GM21786 (cell line): Measurements from ENCODE around the gene ANO10.
"Not testable (repeated sequence)": the region's sequence is repeated elsewhere in the genome, so short reads cannot be mapped to it uniquely, and the experiment has no call there.

Experiments
- ATAC-seq: cut with Tn5 transposase; IDR thresholded peaks from one replicate; pipeline ENCODE4 v1.9.1; 2021; ENCODE audit not compliant: unreplicated experiment

ANO10 gene

DNA sequence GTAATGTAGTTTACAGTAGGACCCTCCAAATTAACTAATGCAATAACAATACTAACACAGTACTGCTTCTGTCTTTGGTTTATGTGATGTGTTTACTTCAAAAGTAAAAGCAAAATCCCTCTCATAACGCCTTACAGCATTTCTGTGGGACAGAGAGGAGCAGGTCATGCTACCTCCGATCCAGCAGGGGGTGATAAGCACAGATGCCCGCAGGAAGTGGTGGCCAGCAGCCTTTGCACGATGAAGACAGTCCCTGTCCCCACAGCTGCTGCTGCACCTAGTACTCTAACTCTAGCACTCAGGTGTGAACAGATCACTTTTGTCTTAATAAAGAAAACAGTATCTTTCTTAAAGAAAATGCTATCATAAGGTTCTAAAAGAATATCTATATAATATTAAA is 38.3 kb downstream of the ANO10 start:
- no peak for ATAC-seq

DNA sequence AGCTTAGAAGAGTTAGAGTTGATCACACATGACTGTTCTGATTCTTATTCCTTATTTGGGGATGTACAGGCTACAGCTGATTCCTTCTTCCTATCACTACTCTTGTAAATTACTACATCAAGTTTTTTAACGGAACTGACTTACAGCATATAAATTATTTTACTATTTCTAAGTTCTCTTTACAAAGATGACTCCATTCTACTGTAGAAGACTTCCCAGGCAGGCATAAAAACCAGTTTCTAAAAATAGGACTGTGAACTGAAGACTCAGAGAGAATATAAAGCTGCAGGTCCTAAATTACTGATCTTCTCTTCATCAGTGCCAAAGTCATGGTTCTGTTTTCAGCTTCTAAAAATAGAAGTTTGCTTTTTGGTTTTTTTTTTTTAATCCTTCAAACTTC is 38.9 kb downstream of the ANO10 start:
- ATAC-seq = no peak

GRCh38 chr3:43581343-43581742 is 40.5 kb downstream of the ANO10 start:
- no peak for ATAC-seq

DNA sequence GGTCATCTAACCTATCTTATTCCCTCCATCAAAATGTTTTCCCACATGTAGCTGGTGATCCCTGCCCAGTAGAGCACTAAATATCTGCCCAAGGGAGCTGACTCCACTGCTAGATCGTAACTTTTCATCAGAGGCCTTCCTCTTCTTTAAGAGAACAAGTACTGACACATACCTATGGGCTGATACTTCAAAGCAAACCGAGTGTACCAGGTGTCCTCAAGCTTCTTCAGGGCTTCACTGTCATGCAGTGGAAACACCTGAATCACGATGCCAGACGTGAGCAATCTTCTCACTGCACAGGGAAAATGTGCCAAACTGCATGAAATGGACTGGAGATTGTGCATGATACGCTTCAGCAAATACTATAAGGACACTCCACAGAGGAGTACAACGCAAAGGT is 41.6 kb downstream of the ANO10 start:
- no peak for ATAC-seq

DNA sequence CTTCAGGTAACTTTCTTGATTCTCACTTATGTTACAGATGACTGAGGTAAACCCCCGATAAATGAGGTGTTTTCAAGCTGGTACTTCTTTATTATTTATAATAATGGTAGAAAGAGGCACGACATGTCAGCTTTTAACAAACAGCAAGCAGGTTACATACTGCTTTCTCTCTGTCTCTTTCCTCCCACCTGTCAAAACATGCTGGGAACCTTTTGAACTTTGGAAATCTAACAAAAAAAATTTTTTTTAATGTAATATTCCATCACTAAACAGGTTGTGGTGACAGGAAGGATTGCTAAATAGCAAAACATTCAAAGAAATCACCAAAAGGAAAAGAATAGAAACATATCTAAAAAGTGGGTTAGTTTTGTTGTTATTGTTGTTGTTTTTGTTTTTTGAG is 48.2 kb downstream of the ANO10 start:
- no peak for ATAC-seq

DNA sequence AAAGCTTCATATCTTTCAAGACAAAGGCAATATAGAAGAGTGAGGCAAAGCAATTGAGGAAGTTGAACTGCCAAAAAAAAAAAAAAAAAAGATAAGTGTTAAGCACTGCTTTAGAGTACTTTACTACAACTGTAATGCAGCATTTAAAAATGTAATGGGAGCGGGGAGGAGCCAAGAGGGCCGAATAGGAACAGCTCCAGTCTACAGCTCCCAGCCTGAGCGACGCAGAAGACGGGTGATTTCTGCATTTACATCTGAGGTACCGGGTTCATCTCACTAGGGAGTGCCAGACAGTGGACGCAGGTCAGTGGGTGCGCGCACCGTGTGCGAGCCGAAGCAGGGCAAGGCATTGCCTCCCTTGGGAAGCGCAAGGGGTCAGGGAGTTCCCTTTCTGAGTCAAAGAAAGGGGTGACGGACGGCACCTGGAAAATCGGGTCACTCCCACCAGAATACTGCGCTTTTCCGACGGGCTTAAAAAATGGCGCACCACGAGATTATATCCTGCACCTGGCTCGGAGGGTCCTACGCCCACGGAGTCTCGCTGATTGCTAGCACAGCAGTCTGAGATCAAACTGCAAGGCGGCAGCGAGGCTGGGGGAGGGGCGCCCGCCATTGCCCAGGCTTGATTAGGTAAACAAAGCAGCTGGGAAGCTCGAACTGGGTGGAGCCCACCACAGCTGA is 56.0 kb downstream of the ANO10 start:
- not testable (repeated sequence) for ATAC-seq

GRCh38 chr3:43559961-43560360 is 61.9 kb downstream of the ANO10 start:
- ATAC-seq = no peak

GRCh38 chr3:43558171-43558570 is 63.6 kb downstream of the ANO10 start:
- ATAC-seq = no peak

DNA sequence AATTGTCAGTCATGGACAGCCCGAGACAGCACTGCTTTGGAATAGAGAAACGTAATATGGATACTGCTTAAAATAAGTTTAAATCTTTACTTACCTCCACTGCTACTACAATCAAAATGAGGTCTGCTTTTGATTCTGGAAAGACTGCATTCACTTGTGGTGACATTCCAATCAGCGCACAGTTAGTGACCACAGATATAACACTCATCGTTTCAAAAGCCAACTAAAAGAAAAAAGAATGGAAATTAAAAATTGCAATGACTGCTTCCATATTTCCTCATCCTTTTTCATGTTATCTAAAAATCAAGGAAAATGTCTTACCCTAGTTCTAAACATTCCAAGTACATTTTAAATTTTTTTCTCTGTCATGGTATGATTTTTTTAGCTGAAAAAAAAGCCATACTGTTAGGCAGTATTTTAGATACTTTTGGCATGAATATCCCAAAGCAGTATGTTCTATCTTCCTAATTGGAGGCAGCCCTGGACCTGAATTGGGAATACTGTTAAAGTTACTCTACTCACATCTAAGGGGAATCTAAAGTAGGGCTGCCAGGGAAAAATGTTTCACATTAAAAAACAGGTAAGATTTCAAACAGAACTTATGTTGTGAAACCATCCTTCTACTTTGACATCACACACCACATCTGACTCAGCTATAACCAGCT is 72.1 kb downstream of the ANO10 start:
- no peak for ATAC-seq

DNA sequence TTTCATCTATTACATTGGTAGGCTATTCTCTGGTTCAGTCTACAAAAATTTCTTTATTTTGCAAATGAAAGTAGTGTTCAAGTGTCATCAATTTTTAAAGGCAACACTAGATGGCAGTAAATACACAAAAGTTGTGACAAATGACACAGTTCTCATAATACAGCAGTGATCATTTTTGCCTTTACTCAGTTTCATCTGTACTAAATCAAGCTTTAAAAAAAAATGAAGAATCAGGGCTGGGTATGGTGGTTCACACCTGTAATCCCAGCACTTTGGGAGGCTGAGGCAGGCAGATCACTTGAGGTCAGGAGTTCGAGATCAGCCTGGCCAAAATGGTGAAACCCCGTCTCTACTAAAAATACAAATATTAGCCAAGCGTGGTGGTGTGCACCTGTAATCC is 77.5 kb downstream of the ANO10 start:
- not testable (repeated sequence) for ATAC-seq

DNA sequence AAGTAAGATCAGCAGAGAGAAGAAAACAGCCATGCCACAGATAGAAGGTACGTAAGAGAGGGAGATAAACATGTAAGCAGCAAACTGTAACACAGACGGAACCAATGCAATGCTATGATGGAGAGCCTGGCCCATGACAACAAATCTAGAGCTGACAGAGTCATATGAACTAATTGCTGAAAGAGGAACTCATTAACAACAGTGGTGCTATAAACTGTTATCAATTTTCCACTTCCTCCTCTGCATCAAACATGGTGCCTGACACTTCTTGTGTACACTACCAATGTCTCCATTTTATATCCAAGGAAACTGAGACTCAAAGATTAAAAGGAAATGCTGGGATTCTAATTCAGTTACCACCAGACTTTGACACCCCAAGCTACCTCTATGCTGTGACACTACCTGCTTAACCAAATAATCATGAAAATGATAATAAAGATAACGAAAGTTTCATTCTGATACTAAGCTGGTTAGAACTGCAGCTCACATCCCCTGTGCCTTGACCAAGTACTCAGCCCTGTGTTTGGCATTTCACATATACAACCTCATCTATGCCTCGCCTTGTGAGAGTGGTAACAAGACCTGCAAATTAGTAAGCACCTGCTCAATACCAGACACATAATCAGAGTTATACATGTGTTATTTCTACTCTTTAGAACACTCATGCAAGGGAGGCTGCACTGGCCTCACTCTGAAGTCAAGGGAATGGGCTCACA is 79.3 kb downstream of the ANO10 start:
- no peak for ATAC-seq

DNA sequence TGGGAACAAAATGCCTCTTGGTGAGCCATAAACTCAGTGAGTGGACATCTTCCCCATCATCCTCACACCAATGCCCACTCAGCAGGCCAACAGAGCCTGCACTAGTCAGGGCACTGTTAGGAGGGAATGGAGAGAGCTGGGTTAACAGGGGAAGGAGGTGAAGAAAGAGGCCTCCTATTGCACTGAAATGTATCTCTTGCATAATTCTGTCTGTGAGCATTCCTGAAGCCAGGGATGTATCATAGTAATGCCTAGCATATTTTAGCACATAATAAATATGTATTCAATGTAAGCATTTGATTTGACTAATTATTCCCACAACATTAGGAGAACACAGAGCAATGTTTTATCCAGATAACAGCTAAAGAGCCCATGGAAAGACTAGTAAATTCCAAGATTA is 81.2 kb downstream of the ANO10 start:
- ATAC-seq = no peak

DNA sequence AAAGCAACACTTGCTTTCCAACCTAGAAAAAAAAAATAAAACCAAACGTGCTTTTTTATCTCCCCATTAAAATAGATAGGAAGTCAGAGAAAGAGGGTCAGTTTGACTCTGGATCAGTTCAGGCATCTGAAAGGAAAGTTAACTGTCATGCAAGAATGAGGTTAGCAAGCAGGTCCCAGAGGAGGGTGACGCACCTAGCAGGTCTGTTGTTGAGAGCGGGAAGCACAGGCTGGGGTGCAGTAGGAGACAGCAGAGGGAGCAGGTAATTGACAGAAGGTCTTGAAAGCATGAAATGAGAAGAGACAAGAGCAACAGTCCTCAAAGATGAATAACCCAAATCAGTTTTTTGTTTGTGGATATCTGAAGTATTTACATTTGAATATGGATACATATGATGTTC is 82.5 kb downstream of the ANO10 start:
- no peak for ATAC-seq

DNA sequence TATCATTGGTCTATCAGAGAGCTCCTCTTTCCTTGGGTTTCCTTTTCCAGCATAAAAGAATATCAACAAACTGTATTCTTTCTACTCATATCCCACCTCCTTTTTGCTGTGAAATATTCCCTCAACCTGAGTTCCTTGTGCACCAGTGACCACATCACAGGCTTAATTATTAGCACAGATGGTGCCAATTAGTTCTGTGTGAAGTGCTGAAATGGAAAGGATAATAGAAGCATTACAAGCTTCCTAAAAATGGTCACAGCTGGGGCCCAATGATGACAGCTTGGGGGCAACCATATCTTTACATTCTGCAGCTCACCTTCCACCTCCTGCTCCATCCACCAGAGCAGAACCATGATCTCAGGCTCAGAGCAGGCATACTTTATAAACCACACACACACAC is 84.6 kb downstream of the ANO10 start:
- ATAC-seq = no peak

GRCh38 chr3:43534675-43535074 is 87.1 kb downstream of the ANO10 start:
- ATAC-seq = no peak

- ATAC-seq = no peak
Measured at GRCh38 chr3:43533009-43533408, 88.8 kb downstream of the ANO10 start.

DNA sequence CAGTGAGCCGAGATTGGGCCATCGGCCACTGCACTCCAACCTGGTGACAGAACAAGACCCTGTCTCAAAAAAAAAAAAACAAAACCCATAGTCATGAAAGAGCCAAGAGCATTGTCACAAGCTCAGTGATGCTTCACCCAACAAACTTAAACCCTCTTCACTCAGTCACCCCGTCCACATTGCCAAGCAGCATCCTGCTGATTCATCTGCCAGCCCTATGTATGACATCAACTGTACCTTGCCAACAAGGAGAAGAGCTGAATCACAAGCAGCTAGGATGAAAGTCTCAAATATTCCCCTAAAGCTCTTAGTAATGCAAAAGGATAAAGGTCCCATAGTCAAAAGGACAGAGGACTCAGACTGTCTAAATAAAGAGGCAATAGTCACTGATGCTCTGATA is 90.0 kb downstream of the ANO10 start:
- ATAC-seq = no peak

DNA sequence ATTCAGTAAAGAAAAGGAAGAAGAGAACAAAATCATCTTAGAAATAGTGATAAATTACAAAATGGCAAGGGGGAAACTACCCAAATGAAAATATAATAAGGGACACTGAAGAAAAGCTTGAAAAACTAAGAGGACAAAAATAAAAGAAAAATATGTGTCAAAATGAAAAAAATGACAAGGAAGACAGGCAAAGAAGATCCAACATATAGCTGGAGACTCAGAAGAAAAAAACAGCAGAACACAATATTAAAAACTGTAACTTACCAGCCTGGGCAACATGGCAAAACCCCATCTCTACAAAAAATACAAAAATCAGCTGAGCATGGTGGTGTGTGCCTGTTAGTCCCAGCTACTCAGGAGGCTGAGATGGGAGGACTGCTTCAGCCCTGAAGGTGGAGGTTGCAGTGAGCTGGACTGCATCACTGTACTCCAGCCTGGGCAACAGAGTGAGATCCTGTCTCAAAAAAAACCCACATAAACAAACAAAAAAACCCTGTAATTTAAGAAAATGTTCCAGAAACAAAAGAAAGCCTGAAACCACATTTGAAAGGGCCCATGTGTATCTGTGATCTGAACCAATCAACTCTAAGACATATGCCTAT is 93.2 kb downstream of the ANO10 start:
- no peak for ATAC-seq

- ATAC-seq = no peak
Measured at GRCh38 chr3:43526956-43527355, 94.9 kb downstream of the ANO10 start.

DNA sequence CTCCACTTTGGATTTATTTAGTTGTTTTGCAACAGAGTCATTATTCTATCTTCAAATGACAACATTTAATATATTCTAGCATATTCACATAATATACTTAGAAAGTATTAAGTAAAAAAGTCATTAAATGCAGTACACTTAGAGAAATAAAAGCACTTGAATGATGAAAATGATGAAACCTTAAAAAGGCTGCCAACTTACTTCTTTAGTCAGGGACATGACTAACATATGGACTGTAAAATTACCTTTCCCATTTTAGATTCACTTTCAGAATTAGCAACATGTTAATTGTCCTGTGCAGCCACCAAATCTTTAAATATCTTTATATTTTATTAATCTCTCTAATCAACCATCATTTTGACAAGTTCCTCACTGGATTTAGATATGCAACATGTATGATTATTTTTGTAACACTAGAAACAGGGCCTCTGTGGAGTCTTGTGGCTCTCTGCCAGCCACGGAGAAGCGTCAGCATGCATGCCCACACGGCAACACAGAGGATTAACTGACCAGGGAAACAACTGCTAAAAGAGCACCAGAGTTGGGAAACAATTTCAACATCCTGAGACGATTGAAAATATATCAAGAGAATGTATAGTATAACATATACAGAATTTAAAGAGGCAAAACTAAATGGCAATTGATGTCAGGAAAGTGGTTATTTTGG is 95.7 kb downstream of the ANO10 start:
- ATAC-seq = no peak

DNA sequence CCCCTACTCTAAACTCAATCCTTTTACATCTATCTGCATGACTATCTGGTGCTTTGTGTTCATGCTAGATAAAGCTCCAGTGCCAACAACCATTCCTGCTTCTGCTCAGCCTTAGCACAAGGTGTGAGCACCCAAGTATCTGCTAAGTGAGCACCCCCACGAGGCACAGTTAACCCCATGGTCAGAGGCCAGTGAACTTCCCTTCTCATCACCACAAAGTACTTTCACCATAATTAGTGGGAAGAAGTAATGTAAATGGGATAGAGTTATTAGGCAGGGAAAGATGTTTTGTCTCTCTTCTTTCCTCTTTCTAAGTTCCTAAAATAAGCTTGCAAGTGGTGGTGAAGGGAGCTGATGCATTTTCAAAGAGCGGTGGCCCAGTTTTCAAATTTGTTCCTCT is 96.4 kb downstream of the ANO10 start:
- no peak for ATAC-seq
